ENCODE data around the gene MAP2K4. TPM values are rescaled to one million over a fixed set of nuclear protein-coding genes. Genes with fewer than 3 reads are reported as not detected.

Gene MAP2K4
- total RNA-seq, 4 donors from 2014 or later: 17.6 to 28.6 (median 24.0) TPM

GRCh38 chr17:12110906-12111305 is 90.2 kb downstream of the MAP2K4 start:
- H3K4me1 ChIP-seq: peaks cover 0 to 11% (median 0%) of the 10 kb centered on the region in 4 donors
- no peak overlapping the region for H3K4me3 ChIP-seq
- 93 to 95% methylated on average over 2 of the region's 2 CpGs for WGBS, 2 donors
- H3K27ac ChIP-seq: no peak overlapping the region
- peaks cover 0 to 52% (median 5%) of the 10 kb centered on the region in 3 donors for H3K36me3 ChIP-seq
- no peak for DNase-seq (ENCODE audit: low spot score in 2 of 2)
- TF ChIP-seq CTCF (IDR thresholded peaks at IDR 0.05): no peak
- no peak for TF ChIP-seq POLR2A (IDR thresholded peaks at IDR 0.05)
- TF ChIP-seq EP300 (IDR thresholded peaks at IDR 0.05): no peak
- H3K9me3 ChIP-seq: no peaks in the 10 kb centered on the region
- no peaks in the 10 kb centered on the region for H3K27me3 ChIP-seq

GRCh38 chr17:12113156-12113555 is 92.5 kb downstream of the MAP2K4 start:
- Histone ChIP-seq H3K36me3 (peaks cover 0 to 71% (median 5%) of the 10 kb centered on the region in 3 donors), H3K27ac (no peak overlapping the region), H3K4me3 (no peak overlapping the region), H3K27me3 (no peaks in the 10 kb centered on the region), H3K4me1 (peaks cover 0 to 4% (median 0%) of the 10 kb centered on the region in 4 donors), H3K9me3 (no peaks in the 10 kb centered on the region)
- no peak for TF ChIP-seq POLR2A (IDR thresholded peaks at IDR 0.05)
- no peak for TF ChIP-seq CTCF (IDR thresholded peaks at IDR 0.05)
- TF ChIP-seq EP300 (IDR thresholded peaks at IDR 0.05): no peak
- no peak for DNase-seq (ENCODE audit: low spot score in 2 of 2)
- WGBS, 2 donors: 87 to 91% methylated on average over 2 of the region's 2 CpGs

GRCh38 chr17:12114686-12115418 is 94.2 kb downstream of the MAP2K4 start:
- H3K27me3 ChIP-seq: no peaks in the 10 kb centered on the region
- no peak overlapping the region for H3K4me3 ChIP-seq
- no peaks in the 10 kb centered on the region for H3K4me1 ChIP-seq
- TF ChIP-seq POLR2A (IDR thresholded peaks at IDR 0.05): no peak
- no peak for TF ChIP-seq CTCF (IDR thresholded peaks at IDR 0.05)
- no peak for TF ChIP-seq EP300 (IDR thresholded peaks at IDR 0.05)
- H3K27ac ChIP-seq: no peak overlapping the region
- no peaks in the 10 kb centered on the region for H3K9me3 ChIP-seq
- no peak for DNase-seq (ENCODE audit: low spot score in 2 of 2)
- peaks cover 0 to 76% (median 5%) of the 10 kb centered on the region in 3 donors for H3K36me3 ChIP-seq
- WGBS, 2 donors: 91 to 92% methylated on average over 3 of the region's 3 CpGs

GRCh38 chr17:12116143-12116542 is 95.5 kb downstream of the MAP2K4 start:
- no peak overlapping the region for H3K27ac ChIP-seq
- no peak overlapping the region for H3K4me3 ChIP-seq
- H3K9me3 ChIP-seq: no peaks in the 10 kb centered on the region
- no peaks in the 10 kb centered on the region for H3K27me3 ChIP-seq
- DNase-seq (ENCODE audit: low spot score in 2 of 2): no peak
- TF ChIP-seq POLR2A (IDR thresholded peaks at IDR 0.05) (no peak), CTCF (IDR thresholded peaks at IDR 0.05) (no peak), EP300 (IDR thresholded peaks at IDR 0.05) (no peak)
- no peaks in the 10 kb centered on the region for H3K4me1 ChIP-seq
- peaks cover 0 to 70% (median 5%) of the 10 kb centered on the region in 3 donors for H3K36me3 ChIP-seq

GRCh38 chr17:12118617-12119016 is 97.9 kb downstream of the MAP2K4 start:
- Histone ChIP-seq H3K27me3 (no peaks in the 10 kb centered on the region), H3K36me3 (peaks cover 0 to 48% (median 2%) of the 10 kb centered on the region in 3 donors)
- TF ChIP-seq POLR2A (IDR thresholded peaks at IDR 0.05) (no peak), CTCF (IDR thresholded peaks at IDR 0.05) (no peak), EP300 (IDR thresholded peaks at IDR 0.05) (no peak)

More at GRCh38 chr17:12118617-12119016, 97.9 kb downstream of the MAP2K4 start:
- WGBS, 2 donors: 93 to 94% methylated on average over 3 of the region's 3 CpGs
- Histone ChIP-seq H3K4me1 (peaks cover 0 to 6% (median 0%) of the 10 kb centered on the region in 4 donors), H3K4me3 (no peak overlapping the region), H3K9me3 (no peaks in the 10 kb centered on the region), H3K27ac (no peak overlapping the region)
- no peak for DNase-seq (ENCODE audit: low spot score in 2 of 2)
